Parathyroid adenoma (tissue), 2 donors: ENCODE results near the gene THEMIS.

Experiments
- H2AFZ ChIP-seq: fragments of 300-600 bp; sonication (generic); one replicate; pipeline ENCODE4 v1.7.0; 2017; ENCODE audit warnings: antibody characterized with exemption, mild to moderate bottlenecking
- H3K27ac ChIP-seq: fragments of 300-600 bp; sonication (generic); one replicate; pipeline ENCODE4 v1.7.0; 2017
- H3K27me3 ChIP-seq: fragments of 300-600 bp; sonication (generic); one replicate; pipeline ENCODE4 v1.7.0; 2017; ENCODE audit warnings: low read length; ENCODE audit not compliant: control insufficient read depth, insufficient read depth
- H3K36me3 ChIP-seq: fragments of 300-600 bp; sonication (generic); one replicate; pipeline ENCODE4 v1.7.0; 2017; ENCODE audit warnings: low read length; ENCODE audit not compliant: control insufficient read depth, insufficient read depth
- H3K4me1 ChIP-seq: fragments of 300-600 bp; sonication (generic); one replicate; pipeline ENCODE4 v1.7.0; 2017; ENCODE audit warnings: control low read depth
- H3K4me2 ChIP-seq: fragments of 300-600 bp; sonication (generic); one replicate; pipeline ENCODE4 v1.7.0; 2017; ENCODE audit warnings: low read length
- H3K4me3 ChIP-seq: fragments of 300-600 bp; sonication (generic); one replicate; pipeline ENCODE4 v1.7.0; 2017; ENCODE audit warnings: low read depth, low read length
- H3K79me2 ChIP-seq: fragments of 300-600 bp; sonication (generic); one replicate; pipeline ENCODE4 v1.7.0; 2017; ENCODE audit warnings: control low read depth
- H3K9ac ChIP-seq: fragments of 300-600 bp; sonication (generic); one replicate; pipeline ENCODE4 v1.7.0; 2017; ENCODE audit warnings: mild to moderate bottlenecking
- H3K9me3 ChIP-seq: fragments of 300-600 bp; sonication (generic); one replicate; pipeline ENCODE4 v1.7.0; 2017; ENCODE audit warnings: low read length; ENCODE audit not compliant: control insufficient read depth
- TF ChIP-seq, protein P1 (sequence below): fragments of 300-600 bp; sonication (generic); IDR thresholded peaks from one replicate; pipeline ENCODE4 v1.7.0; 2017; ENCODE audit warnings: antibody characterized with exemption, mild to moderate bottlenecking
- donor health status: primary hyperparathyroidism.

Gene THEMIS, protein sequence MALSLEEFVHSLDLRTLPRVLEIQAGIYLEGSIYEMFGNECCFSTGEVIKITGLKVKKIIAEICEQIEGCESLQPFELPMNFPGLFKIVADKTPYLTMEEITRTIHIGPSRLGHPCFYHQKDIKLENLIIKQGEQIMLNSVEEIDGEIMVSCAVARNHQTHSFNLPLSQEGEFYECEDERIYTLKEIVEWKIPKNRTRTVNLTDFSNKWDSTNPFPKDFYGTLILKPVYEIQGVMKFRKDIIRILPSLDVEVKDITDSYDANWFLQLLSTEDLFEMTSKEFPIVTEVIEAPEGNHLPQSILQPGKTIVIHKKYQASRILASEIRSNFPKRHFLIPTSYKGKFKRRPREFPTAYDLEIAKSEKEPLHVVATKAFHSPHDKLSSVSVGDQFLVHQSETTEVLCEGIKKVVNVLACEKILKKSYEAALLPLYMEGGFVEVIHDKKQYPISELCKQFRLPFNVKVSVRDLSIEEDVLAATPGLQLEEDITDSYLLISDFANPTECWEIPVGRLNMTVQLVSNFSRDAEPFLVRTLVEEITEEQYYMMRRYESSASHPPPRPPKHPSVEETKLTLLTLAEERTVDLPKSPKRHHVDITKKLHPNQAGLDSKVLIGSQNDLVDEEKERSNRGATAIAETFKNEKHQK

DNA sequence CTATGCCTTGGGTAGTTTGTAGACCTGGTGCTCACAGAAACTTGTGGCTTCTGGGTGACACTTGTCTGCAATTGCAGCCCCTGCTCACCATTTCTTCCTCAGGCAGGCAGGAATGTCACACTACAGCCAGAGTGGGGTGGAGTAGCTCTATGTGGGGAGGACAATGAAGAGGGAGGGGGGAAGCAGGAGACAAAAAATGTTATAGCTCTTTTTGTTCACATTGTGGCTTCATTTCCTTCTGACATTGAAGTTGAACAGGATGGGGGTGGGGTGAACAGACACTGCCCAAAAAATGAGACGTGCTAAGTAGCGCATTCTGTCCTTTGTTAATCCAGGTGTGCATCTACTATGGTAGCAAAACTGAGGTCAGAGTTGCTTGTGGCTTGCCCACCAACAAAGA is at the start of gene THEMIS:
Gene THEMIS (minus strand): TSS at position 124 of the 400 bp plus-strand sequence. CDS start 126 bp downstream, outside the sequence.
- H3K4me3 ChIP-seq: no peak within 1 kb of the TSS

DNA sequence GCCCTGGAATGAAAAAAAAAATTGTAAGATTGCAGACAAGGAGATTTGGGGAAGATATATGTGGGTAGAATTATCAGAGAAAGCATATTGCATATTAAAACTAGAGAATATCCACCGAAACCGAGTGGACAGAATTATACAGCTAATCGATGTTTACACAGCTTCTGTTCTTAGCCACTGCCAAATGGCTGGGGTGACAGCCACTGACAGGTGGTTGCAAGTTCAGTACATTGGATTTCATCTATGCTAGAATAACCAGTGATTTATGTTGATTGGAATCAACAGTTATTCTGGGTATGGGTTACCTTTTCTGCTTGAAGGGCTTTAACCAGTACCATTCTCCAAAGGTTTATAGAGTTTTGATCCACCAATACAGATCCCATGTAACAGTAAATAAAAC is 48.4 kb upstream of the THEMIS start:
- Histone ChIP-seq H3K9ac (no peak overlapping the region), H3K27ac (no peak overlapping the region), H3K27me3 (no peaks in the 10 kb centered on the region), H3K4me1 (no peaks in the 10 kb centered on the region), H3K4me3 (no peak overlapping the region), H3K36me3 (no peaks in the 10 kb centered on the region), H3K4me2 (no peak overlapping the region), H3K79me2 (no peaks in the 10 kb centered on the region), H2AFZ (no peak overlapping the region), H3K9me3 (no peaks in the 10 kb centered on the region)
- TF ChIP-seq, protein P1, sequence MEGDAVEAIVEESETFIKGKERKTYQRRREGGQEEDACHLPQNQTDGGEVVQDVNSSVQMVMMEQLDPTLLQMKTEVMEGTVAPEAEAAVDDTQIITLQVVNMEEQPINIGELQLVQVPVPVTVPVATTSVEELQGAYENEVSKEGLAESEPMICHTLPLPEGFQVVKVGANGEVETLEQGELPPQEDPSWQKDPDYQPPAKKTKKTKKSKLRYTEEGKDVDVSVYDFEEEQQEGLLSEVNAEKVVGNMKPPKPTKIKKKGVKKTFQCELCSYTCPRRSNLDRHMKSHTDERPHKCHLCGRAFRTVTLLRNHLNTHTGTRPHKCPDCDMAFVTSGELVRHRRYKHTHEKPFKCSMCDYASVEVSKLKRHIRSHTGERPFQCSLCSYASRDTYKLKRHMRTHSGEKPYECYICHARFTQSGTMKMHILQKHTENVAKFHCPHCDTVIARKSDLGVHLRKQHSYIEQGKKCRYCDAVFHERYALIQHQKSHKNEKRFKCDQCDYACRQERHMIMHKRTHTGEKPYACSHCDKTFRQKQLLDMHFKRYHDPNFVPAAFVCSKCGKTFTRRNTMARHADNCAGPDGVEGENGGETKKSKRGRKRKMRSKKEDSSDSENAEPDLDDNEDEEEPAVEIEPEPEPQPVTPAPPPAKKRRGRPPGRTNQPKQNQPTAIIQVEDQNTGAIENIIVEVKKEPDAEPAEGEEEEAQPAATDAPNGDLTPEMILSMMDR: no peak

More for the DNA sequence above, at the start of gene THEMIS:
- Histone ChIP-seq H2AFZ (no peak within 1 kb of the TSS), H3K36me3 (no peaks in the 10 kb centered on the region), H3K9me3 (no peaks in the 10 kb centered on the region), H3K9ac (no peak within 1 kb of the TSS), H3K4me2 (no peak within 1 kb of the TSS), H3K27me3 (no peaks in the 10 kb centered on the region), H3K27ac (no peak within 1 kb of the TSS), H3K79me2 (no peaks in the 10 kb centered on the region), H3K4me1 (no peaks in the 10 kb centered on the region)
- TF ChIP-seq, protein P1: no peak

DNA sequence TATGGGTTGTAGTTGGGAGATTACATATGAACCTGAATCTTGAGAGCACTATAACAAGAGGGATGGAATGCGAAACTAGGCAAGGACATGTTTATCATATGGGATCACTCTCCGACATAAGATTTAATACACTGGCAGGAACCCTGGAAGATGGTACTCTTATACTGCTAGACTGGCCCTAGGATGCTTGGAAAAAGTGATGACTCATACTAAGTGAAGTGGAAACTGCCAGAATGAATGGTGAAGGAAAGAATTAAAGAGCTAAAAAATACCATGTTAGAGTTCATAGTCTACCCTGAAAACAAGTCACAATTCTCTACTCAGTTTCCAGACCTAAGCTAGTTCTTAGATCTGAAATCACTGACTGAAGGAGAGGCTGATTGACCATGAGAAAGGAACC is 45.5 kb upstream of the THEMIS start:
- Histone ChIP-seq H3K27ac (no peak overlapping the region), H3K4me1 (no peaks in the 10 kb centered on the region), H3K9me3 (no peaks in the 10 kb centered on the region), H3K36me3 (no peaks in the 10 kb centered on the region), H3K27me3 (no peaks in the 10 kb centered on the region), H3K79me2 (no peaks in the 10 kb centered on the region), H3K4me3 (no peak overlapping the region), H2AFZ (no peak overlapping the region), H3K9ac (no peak overlapping the region), H3K4me2 (no peak overlapping the region)
- TF ChIP-seq, protein P1: no peak

DNA sequence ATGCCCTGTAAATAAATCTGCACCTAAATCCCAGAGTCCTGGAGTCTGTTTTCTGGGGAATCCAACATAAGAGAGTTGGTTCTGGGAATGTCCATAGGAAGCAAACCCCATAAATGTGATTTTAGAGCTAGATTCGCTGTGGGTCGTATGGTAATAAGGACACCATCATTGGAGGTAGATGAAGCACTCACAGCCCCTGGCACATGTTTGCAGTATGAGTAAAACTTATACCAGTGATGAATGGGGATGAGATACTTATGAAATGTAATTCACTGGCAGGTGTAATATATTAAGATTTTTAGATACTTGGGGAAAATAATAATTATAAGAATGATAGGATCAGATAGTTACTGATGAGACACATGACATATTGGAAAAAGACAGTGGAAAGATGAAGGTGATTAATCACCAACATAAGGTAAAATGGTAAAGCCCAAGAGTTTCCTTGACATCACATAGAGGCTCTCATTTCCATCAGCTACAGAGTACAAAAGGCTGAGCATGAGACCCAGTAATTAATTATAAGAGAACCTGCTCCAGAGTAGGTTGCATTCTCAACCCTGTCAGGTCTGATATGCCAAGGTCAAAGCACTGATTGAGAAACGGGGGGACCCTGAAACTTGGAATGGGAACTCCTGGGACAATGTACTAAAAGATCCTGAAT is 44.7 kb upstream of the THEMIS start:
- Histone ChIP-seq H3K36me3 (no peaks in the 10 kb centered on the region), H3K9ac (no peak overlapping the region), H3K4me1 (no peaks in the 10 kb centered on the region), H3K9me3 (no peaks in the 10 kb centered on the region), H2AFZ (no peak overlapping the region), H3K27me3 (no peaks in the 10 kb centered on the region), H3K4me3 (no peak overlapping the region), H3K4me2 (no peak overlapping the region), H3K79me2 (no peaks in the 10 kb centered on the region), H3K27ac (no peak overlapping the region)
- TF ChIP-seq, protein P1: no peak
